H1 (cell line): ENCODE data around the gene REPS1. TPM values are rescaled to one million over a fixed set of nuclear protein-coding genes. Genes with fewer than 3 reads are reported as not detected.

ENCODE experiments used
- CTBP2 ChIP-seq: IDR thresholded peaks from 2 replicates; pipeline ENCODE4 v1.7.0; 2011; ENCODE audit warnings: borderline replicate concordance, mild to moderate bottlenecking, moderate library complexity, mixed read lengths, low read length; ENCODE audit not compliant: insufficient read depth, insufficient read length
- KDM5A ChIP-seq: fragments of 200-600 bp; IDR thresholded peaks from 2 replicates; pipeline ENCODE4 v1.7.1; 2012; ENCODE audit warnings: mild to moderate bottlenecking, low read length, inconsistent platforms, mixed read lengths
- polyA plus RNA-seq, 7 experiments: library from polyadenylated mRNA; depleted of rRNA in 3 of 7; stranded (reverse) in 5 of 7; unstranded in 2 of 7; fragments of >200 nt in 5 of 7; fragments of 200-250 nt in 2 of 7; gene quantifications; 1 replicate in 5 of 7; 2 replicates in 1 of 7; 4 replicates in 1 of 7; pipeline versions ENCODE4 v1.2.1 to v1.2.3, GENCODE V29; 2011 to 2013; ENCODE audit warnings: missing spikeins in 2 of 7, mixed read lengths in 2 of 7
- total RNA-seq: library from RNA; stranded (reverse); fragmentation: NEBNext Ultra II Directional; extraction: Animal tissue kit (Norgen Biotek cat#: 25700); gene quantifications from 2 replicates; pipeline ENCODE4 v1.2.1, GENCODE V29; 2021

The REPS1 gene
- total and polyA plus RNA-seq, 2 of the 8 experiments (the other 6 are each of a cell fraction or from before 2014, with no cell fraction given), result 52.1 to 68.9 TPM

GRCh38 chr6:138909511-138909910, 78.5 kb downstream of the REPS1 start (continued):
- no peak for TF ChIP-seq KDM5A
- no peak for TF ChIP-seq CTBP2
